ENCODE data around the gene CD19. TPM values are rescaled to one million over a fixed set of nuclear protein-coding genes. Genes with fewer than 3 reads are reported as not detected.
"Not testable (repeated sequence)": the region's sequence is repeated elsewhere in the genome, so short reads cannot be mapped to it uniquely, and the experiment has no call there.

CD19 gene
- total RNA-seq, 1 donor from 2014 or later, result not detected

GRCh38 chr16:28958836-28959235 is 27.1 kb downstream of the CD19 start:
- no peak overlapping the region for H3K4me3 Mint-ChIP-seq (ENCODE audit: unreplicated experiment)
- H3K36me3 Mint-ChIP-seq (ENCODE audit: low read depth, unreplicated experiment), result peaks cover 36% of the 10 kb centered on the region
- no peaks in the 10 kb centered on the region for H3K4me1 Mint-ChIP-seq (ENCODE audit: unreplicated experiment)
- TF ChIP-seq CTCF (IDR thresholded peaks at IDR 0.05; ENCODE audit: unreplicated experiment), result no peak
- peaks cover 5% of the 10 kb centered on the region for H3K27me3 Mint-ChIP-seq (ENCODE audit: unreplicated experiment)
- H3K9me3 Mint-ChIP-seq (ENCODE audit: unreplicated experiment), result no peaks in the 10 kb centered on the region
- no peak for DNase-seq (ENCODE audit: low spot score)
- H3K27ac Mint-ChIP-seq (ENCODE audit: unreplicated experiment), result peak overlapping the region; percentile 3

DNA sequence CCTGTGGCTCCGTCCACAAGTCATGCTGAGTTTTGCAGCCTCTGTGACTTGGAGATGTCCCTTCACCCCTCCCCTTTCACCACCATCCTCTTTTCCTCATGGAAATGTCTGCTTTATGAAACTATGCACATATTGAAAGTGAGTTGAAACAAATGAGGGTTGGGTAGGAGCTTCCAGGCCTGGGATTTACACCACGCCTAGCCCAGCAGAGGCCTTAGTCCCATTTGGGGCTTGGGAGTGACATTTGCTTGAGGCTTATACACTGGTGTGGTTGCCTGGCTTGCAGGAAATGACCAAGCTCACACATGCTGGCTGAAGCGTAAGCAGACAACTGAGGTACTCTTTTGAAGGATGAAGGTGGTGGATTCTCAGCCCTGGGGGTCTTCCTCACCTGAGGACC is 32.3 kb downstream of the CD19 start:
- no peaks in the 10 kb centered on the region for H3K4me1 Mint-ChIP-seq (ENCODE audit: unreplicated experiment)
- H3K27ac Mint-ChIP-seq (ENCODE audit: unreplicated experiment), result no peak overlapping the region

GRCh38 chr16:28964496-28964895 is 32.7 kb downstream of the CD19 start:
- DNase-seq (ENCODE audit: low spot score), result no peak
- Mint-ChIP-seq H3K36me3 (ENCODE audit: low read depth, unreplicated experiment) (peaks cover 34% of the 10 kb centered on the region), H3K4me1 (ENCODE audit: unreplicated experiment) (no peaks in the 10 kb centered on the region), H3K27ac (ENCODE audit: unreplicated experiment) (no peak overlapping the region), H3K27me3 (ENCODE audit: unreplicated experiment) (peaks cover 6% of the 10 kb centered on the region), H3K9me3 (ENCODE audit: unreplicated experiment) (no peaks in the 10 kb centered on the region), H3K4me3 (ENCODE audit: unreplicated experiment) (no peak overlapping the region)
- TF ChIP-seq CTCF (IDR thresholded peaks at IDR 0.05; ENCODE audit: unreplicated experiment), result no peak

More for the DNA sequence above, 32.3 kb downstream of the CD19 start:
- Mint-ChIP-seq H3K27me3 (ENCODE audit: unreplicated experiment) (peaks cover 6% of the 10 kb centered on the region), H3K36me3 (ENCODE audit: low read depth, unreplicated experiment) (peaks cover 36% of the 10 kb centered on the region), H3K9me3 (ENCODE audit: unreplicated experiment) (no peaks in the 10 kb centered on the region), H3K4me3 (ENCODE audit: unreplicated experiment) (no peak overlapping the region)
- no peak for TF ChIP-seq CTCF (IDR thresholded peaks at IDR 0.05; ENCODE audit: unreplicated experiment)
- no peak for DNase-seq (ENCODE audit: low spot score)

GRCh38 chr16:28967156-28967555 is 35.4 kb downstream of the CD19 start:
- no peak for TF ChIP-seq CTCF (IDR thresholded peaks at IDR 0.05; ENCODE audit: unreplicated experiment)
- Mint-ChIP-seq H3K27me3 (ENCODE audit: unreplicated experiment) (peaks cover 6% of the 10 kb centered on the region), H3K4me1 (ENCODE audit: unreplicated experiment) (no peaks in the 10 kb centered on the region), H3K36me3 (ENCODE audit: low read depth, unreplicated experiment) (peaks cover 22% of the 10 kb centered on the region), H3K4me3 (ENCODE audit: unreplicated experiment) (no peak overlapping the region), H3K9me3 (ENCODE audit: unreplicated experiment) (no peaks in the 10 kb centered on the region), H3K27ac (ENCODE audit: unreplicated experiment) (no peak overlapping the region)
- no peak for DNase-seq (ENCODE audit: low spot score)

GRCh38 chr16:28969696-28970095 is 37.9 kb downstream of the CD19 start:
- not testable (repeated sequence) for DNase-seq (ENCODE audit: low spot score); H3K4me3 Mint-ChIP-seq (ENCODE audit: unreplicated experiment); H3K27me3 Mint-ChIP-seq (ENCODE audit: unreplicated experiment); H3K36me3 Mint-ChIP-seq (ENCODE audit: low read depth, unreplicated experiment); H3K9me3 Mint-ChIP-seq (ENCODE audit: unreplicated experiment); H3K27ac Mint-ChIP-seq (ENCODE audit: unreplicated experiment); H3K4me1 Mint-ChIP-seq (ENCODE audit: unreplicated experiment)
